Endometrium (tissue), 2 donors: Measurements from ENCODE around the gene HTR3A.

Experiments used
- FAIRE-seq: peaks from 2 replicates; lab custom pipeline; 2012; peaks lifted over from hg19 to GRCh38; lab: Jason Lieb, UNC
- donor health status: control.
- donor health status: control.

HTR3A gene

GRCh38 chr11:114019046-114019445, 44.1 kb downstream of the HTR3A start:
- no peak for FAIRE-seq

GRCh38 chr11:114019574-114019973, 44.7 kb downstream of the HTR3A start:
- no peak for FAIRE-seq

- FAIRE-seq = no peak
These were observed 50.5 kb downstream of the HTR3A start for GRCh38 chr11:114025329-114025907.

- no peak for FAIRE-seq
These were observed 51.4 kb downstream of the HTR3A start for GRCh38 chr11:114026355-114026754.

GRCh38 chr11:114027391-114027790, 52.5 kb downstream of the HTR3A start:
- FAIRE-seq = no peak

GRCh38 chr11:114027926-114028325, 53.0 kb downstream of the HTR3A start:
- FAIRE-seq = no peak

- no peak for FAIRE-seq
These were observed 56.5 kb downstream of the HTR3A start for GRCh38 chr11:114031246-114031966.

GRCh38 chr11:114031967-114032320, 57.0 kb downstream of the HTR3A start:
- no peak for FAIRE-seq

- FAIRE-seq = no peak
These were observed 58.2 kb downstream of the HTR3A start for GRCh38 chr11:114033066-114033465.

GRCh38 chr11:114033572-114033971, 58.7 kb downstream of the HTR3A start:
- no peak for FAIRE-seq

GRCh38 chr11:114034956-114035355, 60.0 kb downstream of the HTR3A start:
- no peak for FAIRE-seq

- FAIRE-seq = no peak
These were observed 61.4 kb downstream of the HTR3A start for GRCh38 chr11:114036147-114036811.

GRCh38 chr11:114036958-114037357, 62.0 kb downstream of the HTR3A start:
- no peak for FAIRE-seq

- FAIRE-seq = no peak
These were observed 64.6 kb downstream of the HTR3A start for GRCh38 chr11:114039551-114039950.
